Panc1 (cell line): ENCODE measurements around the gene BBC3.

Source experiments
- CTCF ChIP-seq: fragments of 450-650 bp; IDR thresholded peaks from 2 replicates; pipeline ENCODE4 v1.5.1; 2017; ENCODE audit warnings: mild to moderate bottlenecking
- POLR2AphosphoS5 ChIP-seq: IDR thresholded peaks from 2 replicates; pipeline ENCODE4 v1.6.1; 2012; ENCODE audit warnings: mild to moderate bottlenecking, low read depth, low read length, moderate library complexity
- REST ChIP-seq, 2 experiments: IDR thresholded peaks; 2 replicates each; pipeline ENCODE4 v1.6.1; 2011 to 2012; ENCODE audit warnings: low read depth in 2 of 2, control low read depth in 1 of 2, low read length in 1 of 2, mild to moderate bottlenecking in 1 of 2, moderate library complexity in 1 of 2; ENCODE audit not compliant: insufficient read depth in 1 of 2
- SIN3A ChIP-seq: IDR thresholded peaks from 2 replicates; pipeline ENCODE4 v1.6.1; 2012; ENCODE audit warnings: low read depth, mild to moderate bottlenecking, low read length, moderate library complexity, borderline replicate concordance; ENCODE audit not compliant: insufficient read depth
- TCF7L2 ChIP-seq: IDR thresholded peaks from 2 replicates; pipeline ENCODE4 v1.6.1; 2011; ENCODE audit warnings: mild to moderate bottlenecking, low read depth, low read length, inconsistent platforms

GRCh38 chr19:47240556-47240955 lies 9.6 kb upstream of the BBC3 start:
- no peak for TF ChIP-seq POLR2AphosphoS5
- TF ChIP-seq CTCF = no peak
- no peak for TF ChIP-seq SIN3A
- TF ChIP-seq TCF7L2 = no peak
- no peak for TF ChIP-seq REST (IDR thresholded peaks at IDR 0.05; ENCODE audit: insufficient read depth in 1 of 2, low read depth in 2 of 2, low read length in 1 of 2)
